DMS 273 (cell line): ENCODE measurements around the gene EPB41L4A.
A peak's percentile ranks its signal among the peaks of the same experiment; 100 is the strongest.
"Not testable (repeated sequence)": the region's sequence is repeated elsewhere in the genome, so short reads cannot be mapped to it uniquely, and the experiment has no call there.

ENCODE experiments used
- DNase-seq: peaks from one replicate; lab custom pipeline; 2025; ENCODE audit not compliant: unreplicated experiment; lab: John Stamatoyannopoulos, UW

Gene EPB41L4A

GRCh38 chr5:112217843-112218579 is 201.1 kb downstream of the EPB41L4A start:
- no peak for DNase-seq

GRCh38 chr5:112216140-112216539 is 202.9 kb downstream of the EPB41L4A start:
- no peak for DNase-seq

GRCh38 chr5:112210430-112211005 is 208.6 kb downstream of the EPB41L4A start:
- peak; percentile 69 for DNase-seq

DNA sequence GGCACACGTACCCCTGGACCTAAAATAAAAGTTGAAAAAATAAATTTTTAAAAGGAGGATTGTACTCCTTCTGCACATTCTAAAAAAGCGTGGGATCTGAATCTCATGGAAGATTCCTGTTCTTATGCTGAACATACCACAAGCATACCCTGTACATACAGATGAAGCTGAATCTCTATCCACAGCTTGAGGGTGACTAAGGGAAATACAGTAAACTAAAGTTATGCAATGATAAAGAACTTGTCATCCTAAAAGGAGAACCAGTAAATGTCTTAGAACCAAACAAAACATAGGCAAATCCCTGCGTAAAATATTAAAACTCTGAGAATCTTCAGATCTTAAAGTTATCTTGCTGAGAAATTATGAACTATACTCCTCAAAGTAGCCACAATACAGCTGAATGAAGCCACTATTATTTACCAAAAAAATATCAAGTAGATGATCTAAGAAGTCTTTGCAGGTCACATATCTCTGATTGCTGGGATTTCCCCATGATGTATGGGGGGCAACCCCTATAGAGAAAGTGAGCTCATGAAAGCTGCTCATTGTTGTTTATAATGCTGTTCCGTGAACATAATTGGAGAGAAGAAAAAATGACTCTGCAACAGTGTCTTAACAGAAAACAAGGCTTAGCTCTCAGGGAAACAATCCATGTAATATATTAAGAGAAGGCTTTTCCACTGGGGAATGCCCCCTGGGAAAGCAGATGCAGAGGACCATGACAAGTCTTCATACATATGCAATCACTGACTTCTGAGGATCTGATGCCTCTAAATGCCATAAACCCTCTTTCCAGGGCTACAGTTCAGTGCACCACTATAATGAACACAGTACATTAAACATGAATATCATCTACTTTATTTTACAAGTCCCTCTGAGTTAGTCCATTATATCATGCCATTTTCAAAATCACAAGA is 210.1 kb downstream of the EPB41L4A start:
- DNase-seq = no peak

- not testable (repeated sequence) for DNase-seq
These were observed 210.9 kb downstream of the EPB41L4A start for GRCh38 chr5:112208195-112208594.

- no peak for DNase-seq
These were observed 213.2 kb downstream of the EPB41L4A start for GRCh38 chr5:112205846-112206245.

DNA sequence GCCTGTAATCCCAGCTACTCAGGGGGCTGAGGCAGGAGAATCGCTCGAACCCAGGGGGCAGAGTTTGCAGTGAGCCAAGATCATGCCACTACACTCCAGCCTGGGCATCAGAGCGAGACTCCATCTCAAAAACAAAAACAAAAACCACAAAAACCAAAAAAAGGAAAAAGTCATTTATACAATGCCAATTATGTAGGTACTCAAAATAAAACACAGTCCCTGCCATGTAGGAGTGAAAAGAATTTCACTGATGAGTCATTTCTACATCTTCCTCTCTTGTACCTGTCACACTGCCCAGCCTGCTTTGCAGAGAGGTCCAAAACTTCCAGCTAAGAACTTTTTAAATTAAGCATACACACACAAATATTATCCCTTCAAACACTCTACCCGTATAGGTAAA is 215.8 kb downstream of the EPB41L4A start:
- no peak for DNase-seq

DNA sequence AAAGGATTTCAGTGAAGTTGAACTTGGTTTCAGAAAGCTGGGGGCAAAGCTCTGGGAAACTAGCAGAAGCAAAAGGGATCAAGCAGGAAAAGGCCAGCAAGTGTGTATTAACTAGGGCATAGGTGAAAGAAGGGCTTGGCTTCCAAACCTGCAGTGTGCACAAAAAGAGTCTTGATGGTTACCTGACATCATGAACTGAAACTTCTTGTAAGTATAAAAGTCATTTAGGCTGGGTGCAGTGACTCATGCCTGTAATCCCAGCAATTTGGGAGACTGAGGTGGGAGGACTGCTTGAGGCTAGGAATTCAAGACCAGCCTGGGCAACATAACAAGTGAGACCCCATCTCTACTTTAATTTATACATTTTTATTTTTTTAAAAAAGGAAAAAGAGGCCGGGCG is 216.4 kb downstream of the EPB41L4A start:
- no peak for DNase-seq

DNA sequence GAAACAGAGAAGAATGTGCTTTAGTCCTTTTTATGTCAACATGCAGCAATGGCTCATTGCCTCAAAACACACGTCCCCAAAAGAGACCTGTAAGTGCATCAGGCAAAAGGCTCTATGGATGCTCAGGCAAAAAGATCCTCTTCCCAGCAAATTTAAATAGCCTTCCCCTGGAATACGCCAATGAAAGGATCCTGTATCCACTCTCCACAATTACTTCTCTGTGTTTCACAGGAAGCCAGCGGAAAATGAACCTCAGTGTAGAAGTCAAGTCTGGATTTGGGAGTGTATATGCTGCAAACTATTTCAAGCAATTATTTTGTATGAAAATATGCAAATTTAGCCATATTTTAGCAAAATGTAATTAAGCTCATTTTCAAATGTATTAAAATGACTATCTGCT is 217.9 kb downstream of the EPB41L4A start:
- DNase-seq = no peak

DNA sequence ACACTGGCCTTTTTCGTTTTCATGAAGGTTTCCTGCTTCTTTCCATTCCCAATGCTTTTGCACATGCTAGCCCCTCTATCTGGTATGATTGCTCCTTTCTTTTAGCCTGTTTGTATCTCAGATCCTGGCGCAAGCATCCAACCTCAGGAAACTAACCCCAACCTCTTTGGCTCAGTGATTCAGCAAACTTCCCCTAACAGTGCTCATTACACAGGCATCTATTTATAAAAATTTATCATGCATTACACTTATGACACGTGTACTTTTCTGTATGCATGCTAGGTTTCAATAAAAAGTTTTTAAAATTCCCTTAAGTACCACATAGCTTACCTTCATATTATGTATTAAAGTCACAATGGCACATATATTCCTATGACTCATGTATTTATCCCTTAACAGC is 218.9 kb downstream of the EPB41L4A start:
- DNase-seq = no peak

GRCh38 chr5:112196584-112196983 is 222.5 kb downstream of the EPB41L4A start:
- no peak for DNase-seq

- no peak for DNase-seq
These were observed 223.2 kb downstream of the EPB41L4A start for GRCh38 chr5:112195924-112196323.

- DNase-seq = no peak
These were observed 226.2 kb downstream of the EPB41L4A start for GRCh38 chr5:112192866-112193265.

DNA sequence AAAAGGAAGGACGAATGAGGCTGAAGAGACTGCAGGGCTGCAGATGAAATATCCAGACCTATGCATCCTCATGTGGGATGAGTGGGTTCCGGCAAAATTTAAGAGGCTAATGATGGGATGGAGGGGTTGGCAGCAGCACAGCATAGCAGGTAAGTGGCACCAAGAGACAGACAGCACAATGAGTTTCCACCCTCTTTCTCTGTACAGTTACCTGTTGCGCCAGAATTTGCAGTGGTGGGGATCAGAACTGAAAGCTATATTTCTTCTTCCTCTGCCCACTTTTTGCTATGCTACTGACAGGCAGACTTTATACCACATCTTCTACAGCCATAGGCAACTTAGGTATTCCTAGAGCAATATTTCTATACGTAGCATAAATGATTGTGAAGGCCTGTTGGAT is 227.0 kb downstream of the EPB41L4A start:
- no peak for DNase-seq

GRCh38 chr5:112189391-112189790 is 229.7 kb downstream of the EPB41L4A start:
- DNase-seq = no peak

GRCh38 chr5:112186401-112186990 is 232.6 kb downstream of the EPB41L4A start:
- DNase-seq = peak; percentile 75

GRCh38 chr5:112183874-112184273 is 235.2 kb downstream of the EPB41L4A start:
- DNase-seq = no peak

- DNase-seq = peak; percentile 60
These were observed 235.9 kb downstream of the EPB41L4A start for GRCh38 chr5:112183103-112183711.

DNA sequence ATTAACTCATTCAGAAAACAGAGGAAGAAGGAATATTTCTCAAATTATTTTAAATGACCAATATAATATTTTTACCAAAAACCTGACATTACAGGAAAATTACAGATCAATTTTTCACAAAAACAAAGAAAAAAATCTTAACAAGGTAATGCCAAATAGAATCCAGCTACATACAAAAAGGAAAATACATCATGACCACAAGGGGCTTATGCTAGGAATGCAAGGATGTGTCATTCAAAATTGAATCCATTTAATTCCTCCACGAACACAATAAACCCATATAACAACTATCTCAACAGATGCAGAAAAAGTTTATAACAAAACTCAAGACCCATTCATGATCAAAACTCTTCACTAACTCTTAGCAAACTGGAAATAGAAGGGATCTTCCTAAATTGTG is 239.8 kb downstream of the EPB41L4A start:
- DNase-seq = no peak

DNA sequence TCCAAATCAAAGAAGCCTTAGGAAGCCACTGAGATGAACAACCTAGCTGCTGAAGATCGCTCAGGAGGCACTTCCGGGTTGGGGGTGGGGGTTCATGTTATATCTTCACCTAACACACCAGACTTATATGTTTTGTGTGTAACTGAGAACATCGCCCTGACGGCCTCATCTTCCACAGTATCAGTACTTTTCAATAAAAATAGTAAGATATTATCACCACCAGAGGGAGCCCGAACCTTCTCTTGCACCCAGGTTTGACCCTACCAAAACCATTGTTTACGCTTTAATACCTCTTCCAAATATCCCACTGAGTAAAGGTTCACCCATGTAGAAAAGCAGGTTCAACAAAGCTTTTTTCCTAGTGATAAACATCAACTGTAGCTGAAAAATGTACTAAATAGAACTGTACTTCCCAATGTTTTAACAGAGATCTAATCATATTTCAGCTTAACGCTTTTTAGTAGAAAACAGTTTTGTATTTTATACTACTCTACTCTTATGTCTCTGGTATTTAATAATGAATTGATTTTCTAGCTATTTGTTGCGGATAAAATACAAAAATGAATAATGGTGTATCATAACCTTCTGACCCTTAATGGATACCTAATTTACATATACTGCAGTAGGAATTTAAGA is 244.0 kb downstream of the EPB41L4A start:
- peak; percentile 77 for DNase-seq
